GM23338 (cell line): ENCODE results near the gene ASB1. TPM values are rescaled to one million over a fixed set of nuclear protein-coding genes. Genes with fewer than 3 reads are reported as not detected.

ENCODE experiments used
- ATAC-seq: fragments of 200-7000 bp; cut with Tn5 transposase; 3 replicates; pipeline ENCODE4 v1.9.1; 2020
- DNase-seq: peaks from one replicate; pipeline ENCODE4 v3.0.0-alpha.2; 2015; ENCODE audit warnings: low spot score
- H2AFZ ChIP-seq: fragments of 200-600 bp; sonication (generic); 2 replicates; pipeline ENCODE4 v1.8.0; 2016; ENCODE audit warnings: antibody characterized with exemption, mild to moderate bottlenecking, moderate library complexity
- H3F3A ChIP-seq: fragments of 200-600 bp; sonication (generic); replicated peaks from 2 replicates; pipeline ENCODE4 v1.8.0; 2017; ENCODE audit warnings: antibody characterized with exemption, mixed run types, low read depth
- H3K27ac ChIP-seq: fragments of 200-600 bp; sonication (generic); 2 replicates; pipeline ENCODE4 v1.6.1; 2016; ENCODE audit warnings: low read depth
- H3K27me3 ChIP-seq: fragments of 200-600 bp; sonication (generic); 2 replicates; pipeline ENCODE4 v1.8.0; 2016; ENCODE audit warnings: mild to moderate bottlenecking, mixed run types, moderate library complexity; ENCODE audit not compliant: insufficient read depth
- H3K36me3 ChIP-seq: fragments of 200-600 bp; sonication (generic); 2 replicates; pipeline ENCODE4 v1.8.0; 2016; ENCODE audit warnings: mild to moderate bottlenecking; ENCODE audit not compliant: insufficient read depth
- H3K4me1 ChIP-seq: fragments of 200-600 bp; sonication (generic); 2 replicates; pipeline ENCODE4 v1.8.0; 2016; ENCODE audit warnings: mild to moderate bottlenecking, moderate library complexity; ENCODE audit not compliant: insufficient read depth
- H3K4me2 ChIP-seq: fragments of 200-600 bp; sonication (generic); 2 replicates; pipeline ENCODE4 v1.7.1; 2017; ENCODE audit warnings: mixed run types
- H3K4me3 ChIP-seq: fragments of 200-600 bp; sonication (generic); 2 replicates; pipeline ENCODE4 v1.6.1; 2016; ENCODE audit warnings: mixed run types
- H3K79me2 ChIP-seq: fragments of 200-600 bp; sonication (generic); replicated peaks from 2 replicates; pipeline ENCODE4 v1.8.0; 2017; ENCODE audit warnings: mild to moderate bottlenecking; ENCODE audit not compliant: insufficient read depth
- H3K9me2 ChIP-seq: fragments of 200-600 bp; sonication (generic); 2 replicates; pipeline ENCODE4 v1.8.0; 2017; ENCODE audit not compliant: insufficient read depth
- H4K20me1 ChIP-seq: fragments of 200-600 bp; sonication (generic); replicated peaks from 2 replicates; pipeline ENCODE4 v1.8.0; 2017; ENCODE audit warnings: mild to moderate bottlenecking; ENCODE audit not compliant: insufficient read depth
- H3K27ac Mint-ChIP-seq: 2 replicates; pipeline ENCODE4 v1.8.0; 2020; ENCODE audit warnings: inconsistent platforms, mild to moderate bottlenecking, moderate library complexity, mixed read lengths
- H3K27me3 Mint-ChIP-seq: 3 replicates; pipeline ENCODE4 v1.8.0; 2022; ENCODE audit warnings: low read depth, mild to moderate bottlenecking, moderate library complexity, mixed read lengths, inconsistent platforms; ENCODE audit not compliant: insufficient read depth, poor library complexity
- H3K36me3 Mint-ChIP-seq: 3 replicates; pipeline ENCODE4 v1.8.0; 2021; ENCODE audit warnings: low read depth, mild to moderate bottlenecking, inconsistent platforms, moderate library complexity, mixed read lengths
- H3K4me1 Mint-ChIP-seq: 3 replicates; pipeline ENCODE4 v1.8.0; 2020; ENCODE audit warnings: mild to moderate bottlenecking, inconsistent platforms, mixed read lengths
- H3K4me3 Mint-ChIP-seq: 3 replicates; pipeline ENCODE4 v1.8.0; 2021; ENCODE audit warnings: moderate library complexity, mild to moderate bottlenecking, inconsistent platforms, mixed read lengths
- H3K9me3 Mint-ChIP-seq: 3 replicates; pipeline ENCODE4 v1.8.0; 2020; ENCODE audit warnings: moderate library complexity, mild to moderate bottlenecking, inconsistent platforms, mixed read lengths
- CREB1 ChIP-seq: fragments of 250-450 bp; sonication (Bioruptor Pico); IDR thresholded peaks from 2 replicates; pipeline ENCODE4 v1.5.0; 2020; ENCODE audit warnings: low read depth, mild to moderate bottlenecking, moderate library complexity
- EZH2 ChIP-seq: fragments of 200-600 bp; sonication (generic); IDR thresholded peaks from one replicate; pipeline ENCODE4 v1.8.0; 2017; ENCODE audit warnings: antibody characterized with exemption, mild to moderate bottlenecking, low read depth; ENCODE audit not compliant: unreplicated experiment
- EZH2phosphoT487 ChIP-seq: fragments of 200-600 bp; sonication (generic); IDR thresholded peaks from one replicate; pipeline ENCODE4 v1.8.1; 2018; ENCODE audit warnings: antibody characterized with exemption; ENCODE audit not compliant: unreplicated experiment
- JUNB ChIP-seq: IDR thresholded peaks from one replicate; pipeline ENCODE4 v1.6.1; 2016; ENCODE audit warnings: antibody characterized with exemption; ENCODE audit not compliant: unreplicated experiment
- NANOG ChIP-seq: IDR thresholded peaks from 2 replicates; pipeline ENCODE4 v1.6.1; 2016; ENCODE audit warnings: antibody characterized with exemption, borderline replicate concordance
- POLR2AphosphoS5 ChIP-seq: IDR thresholded peaks from 2 replicates; pipeline ENCODE4 v1.6.1; 2016; ENCODE audit warnings: antibody characterized with exemption, low read depth
- ZNF114 ChIP-seq: fragments of 250-450 bp; sonication (Bioruptor Pico); IDR thresholded peaks from 2 replicates; pipeline ENCODE4 v1.5.0; 2020; ENCODE audit warnings: mild to moderate bottlenecking, moderate library complexity
- ZNF331 ChIP-seq: fragments of 250-450 bp; sonication (Bioruptor Pico); IDR thresholded peaks from 2 replicates; pipeline ENCODE4 v1.5.0; 2020; ENCODE audit warnings: low read depth, mild to moderate bottlenecking, moderate library complexity
- polyA plus RNA-seq: library from polyadenylated mRNA; unstranded; fragments of >200 nt; fragmentation: Nextera tagmentation; extraction: Ambion mirVana; gene quantifications from 2 replicates; pipeline ENCODE4 v1.2.1, GENCODE V29; 2016
- total RNA-seq: library from RNA; depleted of rRNA; stranded (reverse); fragments of >200 nt; shearing (Covaris generic); gene quantifications from 2 replicates; pipeline ENCODE4 v1.2.3, GENCODE V29; 2014
- TF ChIP-seq, protein P1 (sequence below): IDR thresholded peaks from one replicate; pipeline ENCODE4 v1.6.1; 2018; ENCODE audit warnings: antibody characterized with exemption; ENCODE audit not compliant: unreplicated experiment
- TF ChIP-seq, protein P2 (sequence below), 2 experiments: fragments of 200-600 bp in 1 of 2; sonication (generic) in 1 of 2; conservative IDR thresholded peaks; 2 replicates each; pipeline versions ENCODE4 v1.5.1 to v1.6.1; 2016 to 2017; ENCODE audit warnings: antibody characterized with exemption in 2 of 2, low read depth in 2 of 2, mild to moderate bottlenecking in 2 of 2, moderate library complexity in 1 of 2
- TF ChIP-seq, protein P3 (sequence below): fragments of 250-450 bp; sonication (Bioruptor Pico); IDR thresholded peaks from 2 replicates; pipeline ENCODE4 v1.5.0; 2020; ENCODE audit warnings: mild to moderate bottlenecking, moderate library complexity

ASB1 gene
- total and polyA plus RNA-seq, 2 experiments from 2014 or later, result 21.5 to 23.9 TPM

DNA sequence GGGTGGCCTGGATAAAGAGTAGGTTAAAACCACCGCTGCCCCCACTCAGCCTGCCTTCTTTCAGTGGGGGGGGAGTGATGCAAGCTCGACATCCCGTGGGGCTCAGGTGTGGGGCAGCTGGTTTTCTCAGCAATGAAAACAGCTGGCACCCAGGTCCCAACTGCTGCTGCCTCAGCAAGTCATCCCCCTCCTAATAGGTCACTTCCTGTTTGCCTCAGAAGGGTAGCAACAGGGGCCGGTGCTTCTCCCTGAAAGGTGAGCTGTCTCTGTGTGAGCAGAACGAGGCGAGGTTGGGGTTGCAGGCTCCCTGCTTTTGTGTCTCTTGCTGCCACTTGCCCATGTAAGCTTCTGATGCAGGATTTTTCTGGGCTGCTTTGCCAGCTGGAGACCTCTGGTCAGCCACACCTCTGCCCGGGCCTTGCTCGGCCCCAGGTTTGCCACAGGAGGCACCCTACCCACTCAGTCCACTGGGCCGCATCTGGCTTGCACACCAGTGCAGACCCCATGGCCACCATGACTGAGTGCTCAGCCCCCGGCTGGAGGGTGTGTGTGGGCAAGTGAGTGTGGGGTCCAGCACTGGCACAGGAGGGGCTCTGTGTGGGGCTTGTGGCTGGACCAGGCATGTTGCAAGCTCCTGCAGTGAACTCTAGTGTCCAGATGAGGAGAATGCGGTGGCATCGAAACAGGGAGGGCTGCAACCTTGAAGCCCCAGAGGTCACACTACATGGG, 11.5 kb upstream of the ASB1 start:
- H3K4me3 ChIP-seq, result no peak overlapping the region
- no peaks in the 10 kb centered on the region for H3F3A ChIP-seq
- ATAC-seq, result peak; percentile 47; the same call in 2 of the 3 replicates
- no peaks in the 10 kb centered on the region for H3K79me2 ChIP-seq
- no peak overlapping the region for H3K27ac ChIP-seq
- no peak overlapping the region for H3K4me2 ChIP-seq
- H2AFZ ChIP-seq, result no peak overlapping the region
- peaks cover under 1% of the 10 kb centered on the region; the same call in 1 of the 2 replicates for H3K4me1 ChIP-seq
- Mint-ChIP-seq H3K27ac (no peak overlapping the region; the same call in 1 of the 2 replicates), H3K4me3 (no peak overlapping the region), H3K9me3 (peaks cover 27% of the 10 kb centered on the region), H3K36me3 (peaks cover 22% of the 10 kb centered on the region), H3K27me3 (peaks cover 3% of the 10 kb centered on the region), H3K4me1 (peaks cover 2% of the 10 kb centered on the region)
- DNase-seq, result peak; percentile 23
- no peaks in the 10 kb centered on the region for H3K9me2 ChIP-seq
- no peaks in the 10 kb centered on the region for H3K36me3 ChIP-seq
- no peaks in the 10 kb centered on the region for H4K20me1 ChIP-seq
- no peak for TF ChIP-seq POLR2AphosphoS5
- TF ChIP-seq, protein P1, sequence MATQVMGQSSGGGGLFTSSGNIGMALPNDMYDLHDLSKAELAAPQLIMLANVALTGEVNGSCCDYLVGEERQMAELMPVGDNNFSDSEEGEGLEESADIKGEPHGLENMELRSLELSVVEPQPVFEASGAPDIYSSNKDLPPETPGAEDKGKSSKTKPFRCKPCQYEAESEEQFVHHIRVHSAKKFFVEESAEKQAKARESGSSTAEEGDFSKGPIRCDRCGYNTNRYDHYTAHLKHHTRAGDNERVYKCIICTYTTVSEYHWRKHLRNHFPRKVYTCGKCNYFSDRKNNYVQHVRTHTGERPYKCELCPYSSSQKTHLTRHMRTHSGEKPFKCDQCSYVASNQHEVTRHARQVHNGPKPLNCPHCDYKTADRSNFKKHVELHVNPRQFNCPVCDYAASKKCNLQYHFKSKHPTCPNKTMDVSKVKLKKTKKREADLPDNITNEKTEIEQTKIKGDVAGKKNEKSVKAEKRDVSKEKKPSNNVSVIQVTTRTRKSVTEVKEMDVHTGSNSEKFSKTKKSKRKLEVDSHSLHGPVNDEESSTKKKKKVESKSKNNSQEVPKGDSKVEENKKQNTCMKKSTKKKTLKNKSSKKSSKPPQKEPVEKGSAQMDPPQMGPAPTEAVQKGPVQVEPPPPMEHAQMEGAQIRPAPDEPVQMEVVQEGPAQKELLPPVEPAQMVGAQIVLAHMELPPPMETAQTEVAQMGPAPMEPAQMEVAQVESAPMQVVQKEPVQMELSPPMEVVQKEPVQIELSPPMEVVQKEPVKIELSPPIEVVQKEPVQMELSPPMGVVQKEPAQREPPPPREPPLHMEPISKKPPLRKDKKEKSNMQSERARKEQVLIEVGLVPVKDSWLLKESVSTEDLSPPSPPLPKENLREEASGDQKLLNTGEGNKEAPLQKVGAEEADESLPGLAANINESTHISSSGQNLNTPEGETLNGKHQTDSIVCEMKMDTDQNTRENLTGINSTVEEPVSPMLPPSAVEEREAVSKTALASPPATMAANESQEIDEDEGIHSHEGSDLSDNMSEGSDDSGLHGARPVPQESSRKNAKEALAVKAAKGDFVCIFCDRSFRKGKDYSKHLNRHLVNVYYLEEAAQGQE, result no peak
- TF ChIP-seq JUNB, result no peak
- TF ChIP-seq NANOG, result no peak
- no peak for TF ChIP-seq EZH2
- TF ChIP-seq, protein P2, sequence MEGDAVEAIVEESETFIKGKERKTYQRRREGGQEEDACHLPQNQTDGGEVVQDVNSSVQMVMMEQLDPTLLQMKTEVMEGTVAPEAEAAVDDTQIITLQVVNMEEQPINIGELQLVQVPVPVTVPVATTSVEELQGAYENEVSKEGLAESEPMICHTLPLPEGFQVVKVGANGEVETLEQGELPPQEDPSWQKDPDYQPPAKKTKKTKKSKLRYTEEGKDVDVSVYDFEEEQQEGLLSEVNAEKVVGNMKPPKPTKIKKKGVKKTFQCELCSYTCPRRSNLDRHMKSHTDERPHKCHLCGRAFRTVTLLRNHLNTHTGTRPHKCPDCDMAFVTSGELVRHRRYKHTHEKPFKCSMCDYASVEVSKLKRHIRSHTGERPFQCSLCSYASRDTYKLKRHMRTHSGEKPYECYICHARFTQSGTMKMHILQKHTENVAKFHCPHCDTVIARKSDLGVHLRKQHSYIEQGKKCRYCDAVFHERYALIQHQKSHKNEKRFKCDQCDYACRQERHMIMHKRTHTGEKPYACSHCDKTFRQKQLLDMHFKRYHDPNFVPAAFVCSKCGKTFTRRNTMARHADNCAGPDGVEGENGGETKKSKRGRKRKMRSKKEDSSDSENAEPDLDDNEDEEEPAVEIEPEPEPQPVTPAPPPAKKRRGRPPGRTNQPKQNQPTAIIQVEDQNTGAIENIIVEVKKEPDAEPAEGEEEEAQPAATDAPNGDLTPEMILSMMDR (conservative IDR thresholded peaks at IDR 0.05; ENCODE audit: low read depth in 2 of 2), result no peak
- TF ChIP-seq CREB1 (CRISPR knock-in tag), result no peak
- no peak for TF ChIP-seq EZH2phosphoT487
- no peak for TF ChIP-seq ZNF331
- TF ChIP-seq, protein P3, sequence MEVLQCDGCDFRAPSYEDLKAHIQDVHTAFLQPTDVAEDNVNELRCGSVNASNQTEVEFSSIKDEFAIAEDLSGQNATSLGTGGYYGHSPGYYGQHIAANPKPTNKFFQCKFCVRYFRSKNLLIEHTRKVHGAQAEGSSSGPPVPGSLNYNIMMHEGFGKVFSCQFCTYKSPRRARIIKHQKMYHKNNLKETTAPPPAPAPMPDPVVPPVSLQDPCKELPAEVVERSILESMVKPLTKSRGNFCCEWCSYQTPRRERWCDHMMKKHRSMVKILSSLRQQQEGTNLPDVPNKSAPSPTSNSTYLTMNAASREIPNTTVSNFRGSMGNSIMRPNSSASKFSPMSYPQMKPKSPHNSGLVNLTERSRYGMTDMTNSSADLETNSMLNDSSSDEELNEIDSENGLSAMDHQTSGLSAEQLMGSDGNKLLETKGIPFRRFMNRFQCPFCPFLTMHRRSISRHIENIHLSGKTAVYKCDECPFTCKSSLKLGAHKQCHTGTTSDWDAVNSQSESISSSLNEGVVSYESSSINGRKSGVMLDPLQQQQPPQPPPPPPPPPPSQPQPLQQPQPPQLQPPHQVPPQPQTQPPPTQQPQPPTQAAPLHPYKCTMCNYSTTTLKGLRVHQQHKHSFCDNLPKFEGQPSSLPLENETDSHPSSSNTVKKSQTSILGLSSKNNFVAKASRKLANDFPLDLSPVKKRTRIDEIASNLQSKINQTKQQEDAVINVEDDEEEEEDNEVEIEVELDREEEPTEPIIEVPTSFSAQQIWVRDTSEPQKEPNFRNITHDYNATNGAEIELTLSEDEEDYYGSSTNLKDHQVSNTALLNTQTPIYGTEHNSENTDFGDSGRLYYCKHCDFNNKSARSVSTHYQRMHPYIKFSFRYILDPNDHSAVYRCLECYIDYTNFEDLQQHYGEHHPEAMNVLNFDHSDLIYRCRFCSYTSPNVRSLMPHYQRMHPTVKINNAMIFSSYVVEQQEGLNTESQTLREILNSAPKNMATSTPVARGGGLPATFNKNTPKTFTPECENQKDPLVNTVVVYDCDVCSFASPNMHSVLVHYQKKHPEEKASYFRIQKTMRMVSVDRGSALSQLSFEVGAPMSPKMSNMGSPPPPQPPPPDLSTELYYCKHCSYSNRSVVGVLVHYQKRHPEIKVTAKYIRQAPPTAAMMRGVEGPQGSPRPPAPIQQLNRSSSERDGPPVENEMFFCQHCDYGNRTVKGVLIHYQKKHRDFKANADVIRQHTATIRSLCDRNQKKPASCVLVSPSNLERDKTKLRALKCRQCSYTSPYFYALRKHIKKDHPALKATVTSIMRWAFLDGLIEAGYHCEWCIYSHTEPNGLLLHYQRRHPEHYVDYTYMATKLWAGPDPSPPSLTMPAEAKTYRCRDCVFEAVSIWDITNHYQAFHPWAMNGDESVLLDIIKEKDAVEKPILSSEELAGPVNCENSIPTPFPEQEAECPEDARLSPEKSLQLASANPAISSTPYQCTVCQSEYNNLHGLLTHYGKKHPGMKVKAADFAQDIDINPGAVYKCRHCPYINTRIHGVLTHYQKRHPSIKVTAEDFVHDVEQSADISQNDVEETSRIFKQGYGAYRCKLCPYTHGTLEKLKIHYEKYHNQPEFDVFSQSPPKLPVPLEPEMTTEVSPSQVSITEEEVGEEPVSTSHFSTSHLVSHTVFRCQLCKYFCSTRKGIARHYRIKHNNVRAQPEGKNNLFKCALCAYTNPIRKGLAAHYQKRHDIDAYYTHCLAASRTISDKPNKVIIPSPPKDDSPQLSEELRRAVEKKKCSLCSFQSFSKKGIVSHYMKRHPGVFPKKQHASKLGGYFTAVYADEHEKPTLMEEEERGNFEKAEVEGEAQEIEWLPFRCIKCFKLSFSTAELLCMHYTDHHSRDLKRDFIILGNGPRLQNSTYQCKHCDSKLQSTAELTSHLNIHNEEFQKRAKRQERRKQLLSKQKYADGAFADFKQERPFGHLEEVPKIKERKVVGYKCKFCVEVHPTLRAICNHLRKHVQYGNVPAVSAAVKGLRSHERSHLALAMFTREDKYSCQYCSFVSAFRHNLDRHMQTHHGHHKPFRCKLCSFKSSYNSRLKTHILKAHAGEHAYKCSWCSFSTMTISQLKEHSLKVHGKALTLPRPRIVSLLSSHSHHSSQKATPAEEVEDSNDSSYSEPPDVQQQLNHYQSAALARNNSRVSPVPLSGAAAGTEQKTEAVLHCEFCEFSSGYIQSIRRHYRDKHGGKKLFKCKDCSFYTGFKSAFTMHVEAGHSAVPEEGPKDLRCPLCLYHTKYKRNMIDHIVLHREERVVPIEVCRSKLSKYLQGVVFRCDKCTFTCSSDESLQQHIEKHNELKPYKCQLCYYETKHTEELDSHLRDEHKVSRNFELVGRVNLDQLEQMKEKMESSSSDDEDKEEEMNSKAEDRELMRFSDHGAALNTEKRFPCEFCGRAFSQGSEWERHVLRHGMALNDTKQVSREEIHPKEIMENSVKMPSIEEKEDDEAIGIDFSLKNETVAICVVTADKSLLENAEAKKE (CRISPR knock-in tag), result no peak
- TF ChIP-seq ZNF114 (CRISPR knock-in tag), result no peak
- no peaks in the 10 kb centered on the region for H3K27me3 ChIP-seq
